Stimulated activated memory B cell treated with anti-CD40 and anti-IgM and Interleukin-4, amounts not matched to agents 10 μg/mL and 1 μg/mL and 100 μg/mL, for 72 hours (primary cell): ENCODE data around the gene ITIH5.

Source experiments
- ATAC-seq: fragments of 150-1000 bp; cut with Tn5 transposase; 2 replicates; pipeline ENCODE4 v1.10.0; 2021
- H3K27ac Mint-ChIP-seq: one replicate; pipeline ENCODE4 v1.8.0; 2022; ENCODE audit warnings: mild to moderate bottlenecking, mixed read lengths
- H3K27me3 Mint-ChIP-seq: one replicate; pipeline ENCODE4 v1.8.0; 2022; ENCODE audit warnings: mixed read lengths
- H3K36me3 Mint-ChIP-seq: one replicate; pipeline ENCODE4 v1.8.0; 2022; ENCODE audit warnings: mixed read lengths
- H3K4me1 Mint-ChIP-seq: one replicate; pipeline ENCODE4 v1.8.0; 2022; ENCODE audit warnings: mixed read lengths
- H3K4me3 Mint-ChIP-seq: one replicate; pipeline ENCODE4 v1.8.0; 2022; ENCODE audit warnings: mild to moderate bottlenecking, moderate library complexity, mixed read lengths
- H3K9me3 Mint-ChIP-seq: one replicate; pipeline ENCODE4 v1.8.0; 2022; ENCODE audit warnings: mixed read lengths

ITIH5 gene

DNA sequence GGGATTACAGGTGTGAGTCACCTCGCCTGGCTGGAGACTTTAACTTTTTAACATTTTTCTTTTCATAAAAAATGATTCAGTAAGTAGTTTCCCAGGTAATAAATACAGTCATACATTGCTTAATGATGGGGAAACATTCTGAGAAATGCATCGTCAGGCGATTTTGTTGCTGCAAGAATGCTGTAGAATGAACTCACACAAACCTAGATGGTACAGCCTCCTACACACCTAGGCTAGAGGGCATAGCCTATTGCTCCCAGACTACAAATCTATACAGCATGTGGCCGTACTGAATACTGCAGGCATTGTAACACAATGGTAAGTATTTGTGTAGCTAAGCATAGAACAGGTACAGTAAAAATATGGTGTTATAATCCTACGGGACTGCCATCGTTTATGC, 147.4 kb downstream of the ITIH5 start:
- H3K27ac Mint-ChIP-seq, result no peak overlapping the region
- peaks cover 9% of the 10 kb centered on the region for H3K27me3 Mint-ChIP-seq
- peaks cover 4% of the 10 kb centered on the region for H3K9me3 Mint-ChIP-seq
- ATAC-seq, result no peak
- no peak overlapping the region for H3K4me3 Mint-ChIP-seq
- no peaks in the 10 kb centered on the region for H3K36me3 Mint-ChIP-seq
- peaks cover 21% of the 10 kb centered on the region for H3K4me1 Mint-ChIP-seq

GRCh38 chr10:7518693-7519092, 148.1 kb downstream of the ITIH5 start:
- no peak for ATAC-seq
- Mint-ChIP-seq H3K9me3 (peaks cover 4% of the 10 kb centered on the region), H3K4me3 (no peak overlapping the region), H3K36me3 (no peaks in the 10 kb centered on the region), H3K27ac (no peak overlapping the region), H3K27me3 (peaks cover 9% of the 10 kb centered on the region), H3K4me1 (peaks cover 21% of the 10 kb centered on the region)

GRCh38 chr10:7515439-7515838, 151.3 kb downstream of the ITIH5 start:
- Mint-ChIP-seq H3K36me3 (peaks cover 4% of the 10 kb centered on the region), H3K4me1 (peaks cover 9% of the 10 kb centered on the region), H3K27ac (no peak overlapping the region), H3K27me3 (peaks cover 9% of the 10 kb centered on the region), H3K9me3 (peaks cover 3% of the 10 kb centered on the region), H3K4me3 (no peak overlapping the region)
- no peak for ATAC-seq

DNA sequence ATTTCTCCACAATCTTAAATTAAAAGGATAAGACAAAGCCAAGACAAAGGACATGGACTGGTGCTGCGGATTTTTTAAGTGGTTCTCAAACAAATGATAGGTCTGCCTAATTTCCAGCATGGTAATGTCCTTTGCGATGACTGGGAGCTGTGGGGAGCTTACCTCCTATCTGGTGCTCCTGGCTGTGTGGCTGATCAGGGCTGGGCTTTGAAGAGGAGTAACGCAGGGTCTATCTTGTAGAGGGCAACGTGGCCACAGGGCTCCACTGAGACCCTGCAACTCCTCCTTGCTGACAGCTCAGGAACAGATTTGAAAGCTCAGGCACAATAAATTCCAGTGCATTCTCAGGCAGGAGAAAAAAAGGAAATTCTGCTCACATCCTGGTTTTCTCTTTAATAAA, 152.8 kb downstream of the ITIH5 start:
- no peaks in the 10 kb centered on the region for H3K4me1 Mint-ChIP-seq
- no peak overlapping the region for H3K27ac Mint-ChIP-seq
- H3K27me3 Mint-ChIP-seq, result peaks cover 9% of the 10 kb centered on the region
- H3K4me3 Mint-ChIP-seq, result no peak overlapping the region
- H3K36me3 Mint-ChIP-seq, result peaks cover 15% of the 10 kb centered on the region
- H3K9me3 Mint-ChIP-seq, result peaks cover 13% of the 10 kb centered on the region
- ATAC-seq, result no peak

DNA sequence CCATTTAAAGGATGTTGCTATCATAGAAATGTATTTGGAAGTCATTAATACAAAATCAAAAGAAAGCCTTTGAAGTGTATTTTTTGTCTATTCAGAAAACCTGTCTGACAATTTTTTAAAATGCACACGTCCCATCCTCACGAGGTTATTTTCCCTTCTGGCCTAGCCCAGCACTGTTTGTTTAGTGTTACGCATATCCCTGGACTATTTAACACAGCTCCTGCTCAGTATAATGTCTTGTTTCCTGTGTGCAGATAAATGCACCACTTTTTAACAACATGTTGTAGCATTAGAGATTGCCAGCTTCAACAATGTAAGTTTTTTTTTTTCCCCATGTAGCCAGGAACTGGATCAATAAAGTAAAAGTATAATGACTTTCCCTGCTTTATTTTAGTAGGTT, 153.3 kb downstream of the ITIH5 start:
- no peak for ATAC-seq
- Mint-ChIP-seq H3K4me1 (peaks cover 4% of the 10 kb centered on the region), H3K27ac (no peak overlapping the region), H3K27me3 (peaks cover 6% of the 10 kb centered on the region), H3K36me3 (peaks cover 19% of the 10 kb centered on the region), H3K4me3 (no peak overlapping the region), H3K9me3 (peaks cover 16% of the 10 kb centered on the region)

- no peak overlapping the region for H3K27ac Mint-ChIP-seq
- no peaks in the 10 kb centered on the region for H3K27me3 Mint-ChIP-seq
- H3K4me1 Mint-ChIP-seq, result peaks cover 14% of the 10 kb centered on the region
- H3K36me3 Mint-ChIP-seq, result peaks cover 21% of the 10 kb centered on the region
- peaks cover 16% of the 10 kb centered on the region for H3K9me3 Mint-ChIP-seq
- ATAC-seq, result no peak
- no peak overlapping the region for H3K4me3 Mint-ChIP-seq
These were observed 154.3 kb downstream of the ITIH5 start for GRCh38 chr10:7512487-7512886.

GRCh38 chr10:7511612-7512011, 155.2 kb downstream of the ITIH5 start:
- Mint-ChIP-seq H3K36me3 (peaks cover 25% of the 10 kb centered on the region), H3K4me3 (no peak overlapping the region), H3K27me3 (no peaks in the 10 kb centered on the region), H3K27ac (no peak overlapping the region), H3K9me3 (peaks cover 16% of the 10 kb centered on the region), H3K4me1 (peaks cover 21% of the 10 kb centered on the region)
- no peak for ATAC-seq
